HG02642 (cell line): Measurements from ENCODE around the gene HOXA2.

Experiments used
- ATAC-seq: cut with Tn5 transposase; IDR thresholded peaks from one replicate; pipeline ENCODE4 v1.9.1; 2021; ENCODE audit warnings: mild to moderate bottlenecking; ENCODE audit not compliant: unreplicated experiment, poor library complexity

Gene HOXA2

DNA sequence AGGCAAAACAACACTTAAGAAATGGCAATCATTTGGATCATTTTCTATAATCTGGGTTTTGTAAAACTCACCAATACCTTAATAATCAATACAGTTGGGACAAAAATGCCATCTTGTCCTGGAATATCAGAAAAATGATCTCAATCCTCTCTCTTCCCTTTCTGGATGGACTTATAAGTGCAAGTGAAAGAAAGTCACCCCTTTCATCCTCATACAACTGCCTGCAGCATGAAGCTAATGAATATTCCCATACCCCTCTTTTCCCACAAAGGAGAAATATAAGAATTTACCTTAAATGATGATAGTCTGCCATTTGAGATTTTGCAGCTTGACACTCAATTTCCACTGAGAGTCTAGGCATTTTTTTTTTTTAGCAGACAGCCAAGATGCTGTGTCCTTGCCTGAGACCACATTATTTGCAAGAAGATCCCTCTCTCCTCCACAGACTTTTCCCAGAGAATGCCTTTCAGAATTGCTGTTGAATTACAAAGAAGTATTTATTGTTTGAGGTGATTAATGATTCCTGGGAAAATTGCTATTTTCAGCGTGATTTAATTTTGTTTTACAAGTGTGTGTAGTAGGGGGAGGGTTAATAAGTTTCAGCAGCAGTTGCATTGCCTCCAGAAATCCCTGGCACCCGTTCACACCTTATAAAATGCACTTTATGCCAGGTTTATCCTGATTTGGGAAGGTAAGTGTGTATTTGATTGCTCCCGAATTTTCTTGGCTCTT, 24.3 kb upstream of the HOXA2 start:
- no peak for ATAC-seq

DNA sequence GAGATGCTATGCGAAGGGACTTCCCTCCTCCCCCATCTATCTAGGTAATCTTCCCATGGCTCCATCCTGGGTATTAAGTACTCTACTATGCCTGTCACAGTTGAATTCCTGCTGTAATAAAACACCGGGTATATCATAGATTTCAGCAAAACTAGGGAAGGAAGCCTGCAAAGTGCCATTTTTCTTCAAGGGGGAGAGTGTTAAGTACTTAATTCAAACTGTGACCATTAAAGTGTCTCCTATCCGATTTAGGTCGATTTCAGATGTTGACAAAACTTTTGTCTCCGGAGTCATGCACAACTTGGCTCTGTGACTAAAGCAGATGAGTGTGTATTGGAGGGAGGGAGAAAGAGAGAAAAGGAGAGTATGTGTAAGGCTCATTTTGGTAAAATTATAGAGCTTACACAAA, 23.5 kb upstream of the HOXA2 start:
- ATAC-seq, result no peak

DNA sequence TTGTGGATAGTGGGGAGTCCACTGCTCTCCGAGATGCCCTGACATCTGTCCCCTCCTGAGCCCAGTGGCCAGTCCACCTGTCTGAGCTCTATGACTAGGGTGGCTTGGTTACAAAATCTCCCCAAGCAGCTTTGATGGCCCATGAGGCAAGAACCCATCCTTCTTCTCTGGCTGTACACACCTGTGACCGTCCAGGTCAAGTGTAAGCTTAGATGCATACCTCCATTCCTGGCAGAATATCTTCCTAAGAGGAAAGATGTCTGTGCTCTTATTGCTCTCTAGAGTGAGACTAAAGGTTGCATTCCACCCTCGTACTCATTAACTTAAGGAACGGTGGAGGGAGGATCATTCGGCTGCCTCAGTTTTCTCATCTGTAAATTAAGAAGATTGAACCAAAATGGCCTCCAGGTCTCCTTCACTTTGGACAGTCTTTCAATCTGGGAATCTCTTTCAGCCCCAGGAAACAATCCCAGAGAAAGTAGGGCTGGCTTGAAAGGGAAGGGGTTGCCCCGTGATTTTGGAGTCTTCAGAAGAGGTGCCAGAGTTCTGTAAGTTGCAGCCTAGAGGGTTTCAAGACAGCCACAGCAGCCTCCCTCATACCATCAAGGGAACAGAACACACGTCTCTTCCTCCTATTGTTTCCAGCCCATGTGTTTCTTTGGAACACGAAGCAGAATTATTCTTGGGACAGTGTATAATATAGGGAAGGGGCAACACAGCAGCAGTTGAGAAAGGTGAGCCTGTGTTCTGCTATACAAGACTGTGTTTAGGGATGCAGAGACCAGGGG, 22.6 kb upstream of the HOXA2 start:
- ATAC-seq, result no peak

DNA sequence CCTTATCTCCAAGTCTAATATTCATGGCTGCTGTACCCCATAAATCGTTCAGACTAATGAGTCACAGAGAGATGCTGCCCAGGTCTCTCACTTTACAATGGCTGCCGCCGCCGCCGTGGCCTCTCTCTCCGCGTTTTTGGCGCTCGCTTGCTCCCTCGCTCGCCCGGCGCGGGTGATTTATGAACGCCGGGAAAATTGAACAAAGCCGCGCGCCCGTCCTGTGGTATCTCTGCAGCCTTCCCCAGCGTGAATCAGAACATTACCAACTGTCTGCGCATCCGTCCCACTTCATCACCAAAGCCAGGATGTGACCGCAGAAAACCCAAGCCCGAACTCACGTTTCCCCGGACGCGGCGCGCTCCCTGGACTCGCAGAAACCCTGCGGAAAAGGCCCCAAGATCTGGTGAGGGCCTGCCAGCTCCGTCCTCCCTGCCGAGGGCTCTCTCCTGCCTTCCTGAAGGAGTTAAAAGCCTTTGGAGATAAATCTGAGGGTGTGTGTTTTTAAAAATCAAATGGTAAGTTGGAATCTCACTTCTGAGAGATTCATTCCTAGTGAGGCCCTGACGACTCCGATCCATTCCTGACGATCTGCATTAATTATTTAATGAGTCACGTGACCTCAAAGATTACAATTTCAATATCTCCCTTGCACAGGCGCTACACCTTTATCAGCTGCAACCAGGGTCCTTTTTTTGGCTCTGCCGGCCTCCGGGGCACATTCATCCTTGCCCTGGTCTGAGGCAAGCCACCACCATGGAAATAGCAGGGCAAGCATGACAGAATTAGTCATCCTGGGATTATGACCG, 21.8 kb upstream of the HOXA2 start:
- no peak for ATAC-seq

DNA sequence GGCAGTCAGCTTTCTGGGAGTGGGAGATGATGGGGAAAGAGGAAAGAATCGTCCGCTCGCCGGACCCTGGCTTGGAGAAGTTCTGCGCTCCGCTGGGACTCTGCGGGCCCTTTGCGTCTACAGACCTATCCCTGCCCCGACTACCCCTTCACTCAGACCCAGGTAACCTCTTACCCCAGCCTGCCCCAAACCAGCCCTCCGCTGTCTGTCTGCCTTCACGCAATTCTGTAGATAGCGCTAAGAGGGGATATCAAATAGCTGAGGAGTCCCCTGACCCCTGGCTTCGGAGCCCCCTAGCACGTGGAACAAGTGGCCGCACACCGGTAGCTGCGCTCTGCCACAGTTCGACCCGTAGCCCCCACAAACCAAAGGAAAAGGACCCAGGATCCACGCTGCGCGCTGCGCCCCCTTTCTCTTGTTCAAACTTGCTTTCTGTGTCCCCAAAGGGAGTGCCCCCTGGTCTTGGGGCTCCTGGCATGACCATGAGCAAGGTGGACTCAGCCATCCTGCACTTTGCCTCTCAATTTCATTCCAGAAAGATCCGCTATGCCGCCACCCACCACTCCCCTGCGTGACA, 21.1 kb upstream of the HOXA2 start:
- ATAC-seq, result no peak

DNA sequence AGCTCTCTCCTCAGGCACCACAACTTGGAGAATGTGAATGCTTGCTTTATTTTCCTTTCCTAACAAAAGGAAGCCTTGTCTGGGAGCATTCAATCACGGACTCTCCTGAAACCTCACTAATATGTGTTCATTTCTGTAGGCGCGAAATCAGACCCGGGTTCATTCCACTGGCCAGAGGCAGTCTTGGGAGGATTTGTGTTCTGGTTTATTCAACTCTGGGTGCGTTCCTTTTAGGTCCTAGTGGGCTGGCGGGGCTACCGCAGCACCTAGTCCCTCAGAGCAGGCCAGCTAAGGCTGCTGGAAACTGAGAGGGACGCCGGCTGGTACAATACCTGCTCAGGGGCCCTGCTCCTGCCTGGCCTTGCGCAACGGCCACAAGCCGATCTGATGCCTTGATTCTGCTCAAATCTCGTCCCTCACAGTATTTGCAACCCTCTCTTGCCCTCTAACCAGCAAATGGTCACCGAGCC, 20.6 kb upstream of the HOXA2 start:
- ATAC-seq, result no peak

DNA sequence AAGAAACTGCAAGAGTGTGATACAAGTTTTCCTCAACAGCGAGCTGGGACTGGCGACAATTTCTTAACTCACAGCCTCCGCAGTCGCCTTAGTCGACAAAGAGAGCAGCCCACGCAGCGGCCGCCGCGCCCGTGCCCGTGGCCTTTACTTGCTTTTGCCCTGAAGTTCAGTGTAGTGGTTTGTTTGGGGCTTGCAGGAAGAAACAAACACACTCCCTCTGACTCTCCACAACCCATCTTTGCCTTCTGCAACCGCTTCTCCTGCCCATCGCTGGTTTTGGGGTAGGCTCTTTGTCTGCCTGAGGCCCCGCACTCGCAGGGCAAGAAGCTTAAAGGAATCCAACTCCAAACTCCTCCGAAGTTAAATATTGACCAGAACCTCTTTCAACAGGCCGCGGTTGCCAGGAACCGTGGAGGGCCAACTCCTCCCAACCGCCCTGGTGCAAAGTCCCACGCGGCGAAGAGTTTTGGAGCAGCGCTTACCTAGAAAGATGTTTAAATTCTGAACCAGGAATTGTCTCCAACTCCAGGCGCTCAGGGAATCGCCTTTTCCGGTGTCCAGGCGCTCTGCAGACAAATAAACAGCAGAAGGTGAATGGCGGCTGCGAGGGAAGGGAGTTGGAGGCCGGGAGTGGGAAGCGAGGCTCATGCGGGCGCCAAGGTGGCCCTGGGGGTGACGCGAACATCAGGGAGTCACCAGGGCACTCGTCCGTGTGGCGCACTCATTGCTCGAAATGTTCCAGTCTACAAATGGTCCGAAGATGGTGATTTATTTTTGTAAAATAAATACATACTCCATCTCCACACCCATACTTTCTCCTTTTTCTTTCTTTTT, 19.8 kb upstream of the HOXA2 start:
- no peak for ATAC-seq

DNA sequence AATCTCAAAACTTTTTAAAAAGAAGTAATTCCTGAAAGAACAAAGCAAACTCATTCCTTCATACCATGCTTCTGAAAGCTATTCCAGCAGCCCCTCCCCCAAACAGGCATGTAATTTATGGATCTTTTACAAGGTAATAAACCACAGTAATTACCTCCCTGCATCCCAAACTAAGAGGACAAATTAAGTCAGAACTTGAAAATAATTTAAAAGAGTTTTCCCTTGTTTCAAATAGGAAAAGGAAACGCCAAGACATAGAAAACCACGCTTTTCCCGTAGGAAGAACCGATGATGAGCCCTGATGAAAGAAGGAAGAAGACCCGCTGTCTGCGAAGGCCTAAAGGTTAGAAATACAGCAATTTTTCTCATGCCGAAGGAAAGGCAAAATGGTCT, 19.2 kb upstream of the HOXA2 start:
- ATAC-seq, result no peak

DNA sequence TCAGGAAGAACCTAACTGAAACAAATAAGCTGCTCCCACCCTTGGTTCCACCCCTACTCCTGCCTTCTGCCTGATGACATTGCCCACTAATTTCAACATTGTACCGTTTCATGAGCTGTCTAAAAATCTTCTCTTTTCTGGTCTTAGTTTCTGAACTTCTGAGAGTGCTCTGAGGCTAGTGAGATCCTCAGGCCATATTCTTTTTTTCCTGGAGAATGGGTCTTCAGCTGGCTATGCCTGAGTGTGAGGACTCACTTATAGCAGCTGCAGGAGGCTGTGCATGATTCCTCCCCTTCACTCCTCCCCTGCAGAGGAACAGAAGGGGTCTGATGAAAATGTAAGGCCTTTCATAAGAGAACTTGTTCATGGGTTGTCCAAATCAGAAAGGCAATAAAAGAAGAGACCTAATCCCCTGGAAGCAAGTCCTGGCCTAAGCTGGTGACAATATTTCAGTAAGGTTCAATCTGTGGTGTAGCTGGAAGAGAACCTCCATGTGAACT, 17.0 kb upstream of the HOXA2 start:
- no peak for ATAC-seq

DNA sequence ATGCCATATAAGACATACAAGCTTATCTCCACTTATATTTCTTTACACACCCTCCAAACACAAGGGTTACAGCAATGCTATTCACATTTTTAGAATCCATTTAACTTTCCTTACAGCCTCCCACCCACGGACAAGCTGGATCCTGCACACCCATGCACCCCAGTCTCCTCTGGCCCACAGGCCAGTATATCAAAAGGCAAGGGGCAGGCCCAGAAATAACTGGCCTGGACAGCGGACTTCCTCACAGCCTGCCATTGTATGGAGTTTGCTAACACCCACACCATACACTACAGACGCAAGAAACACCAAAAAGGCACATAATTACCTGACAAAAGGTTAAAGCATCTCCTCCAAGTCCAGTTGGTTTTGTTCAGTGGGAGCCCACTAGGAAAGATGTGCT, 16.1 kb upstream of the HOXA2 start:
- ATAC-seq, result no peak

DNA sequence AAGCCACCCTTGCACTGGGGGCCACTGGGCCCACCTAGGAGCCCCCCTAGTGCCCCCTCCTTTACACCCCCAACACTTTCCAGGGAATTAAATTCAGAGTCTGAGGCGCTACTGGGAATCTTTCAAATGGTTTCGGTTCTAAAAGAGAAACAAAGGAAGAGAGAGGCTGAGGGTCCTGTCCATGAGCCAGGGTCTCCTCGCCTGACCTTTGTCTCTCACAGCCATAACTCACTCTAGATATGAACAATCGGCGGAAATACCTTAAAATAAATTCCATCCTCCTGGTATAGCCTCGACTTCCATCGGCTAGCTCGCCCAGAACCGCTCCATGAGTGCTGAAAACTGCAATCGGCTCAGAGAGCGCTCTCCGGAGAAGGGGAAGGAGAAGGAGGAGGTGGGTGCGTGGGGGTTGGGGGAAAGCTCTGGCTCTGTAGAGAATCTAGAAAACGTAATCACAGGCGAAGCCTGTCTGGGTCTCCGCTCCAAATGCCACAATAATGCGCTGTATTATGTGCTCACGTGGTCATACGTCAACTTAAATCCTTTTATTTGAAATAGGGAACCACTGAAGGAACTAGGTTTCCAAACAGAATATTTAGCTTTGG, 15.5 kb upstream of the HOXA2 start:
- no peak for ATAC-seq

DNA sequence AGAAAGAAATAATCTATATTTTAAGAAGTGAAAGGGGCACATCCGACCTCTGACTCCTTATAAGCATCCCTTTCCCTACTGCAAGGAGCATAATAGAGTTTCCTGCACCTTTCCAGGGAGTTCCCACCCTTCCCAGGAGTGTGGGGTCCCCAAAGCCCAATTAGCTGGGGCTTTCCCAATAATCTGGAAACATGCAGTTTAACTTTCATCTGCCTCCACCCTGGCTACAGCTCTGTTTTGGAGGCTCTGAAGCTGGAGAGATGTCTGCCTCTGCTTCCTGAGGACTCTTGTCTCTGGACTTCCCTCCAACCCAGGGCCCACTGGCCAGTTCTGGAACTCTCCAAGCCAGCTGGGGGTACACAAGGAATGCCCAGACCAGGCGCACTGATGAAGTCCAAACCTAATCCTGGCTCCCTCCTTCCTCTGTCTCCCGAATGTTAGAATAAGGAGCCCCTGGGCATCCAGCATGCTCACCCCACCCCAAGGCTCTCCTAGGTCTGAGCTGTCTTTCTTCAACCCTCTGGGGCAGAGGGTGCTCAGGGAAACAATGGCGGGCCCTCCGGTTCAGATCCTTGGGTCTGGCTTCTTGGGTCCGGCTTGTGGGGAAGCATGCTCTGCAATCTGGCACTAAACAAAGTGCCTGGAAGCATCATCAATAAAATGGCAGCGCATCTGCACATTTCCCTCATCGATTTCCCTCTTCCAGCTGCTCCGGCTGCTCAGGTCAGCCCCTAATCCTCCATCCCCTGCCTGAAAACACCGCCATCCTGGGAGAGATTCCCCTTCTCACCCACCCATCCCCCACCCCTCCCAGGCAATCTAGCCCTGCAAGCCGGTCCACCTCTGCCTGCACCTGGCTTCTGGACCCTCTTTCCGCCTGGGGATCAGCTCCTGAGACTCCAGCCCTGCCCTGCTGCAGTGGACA, 14.7 kb upstream of the HOXA2 start:
- ATAC-seq, result no peak

DNA sequence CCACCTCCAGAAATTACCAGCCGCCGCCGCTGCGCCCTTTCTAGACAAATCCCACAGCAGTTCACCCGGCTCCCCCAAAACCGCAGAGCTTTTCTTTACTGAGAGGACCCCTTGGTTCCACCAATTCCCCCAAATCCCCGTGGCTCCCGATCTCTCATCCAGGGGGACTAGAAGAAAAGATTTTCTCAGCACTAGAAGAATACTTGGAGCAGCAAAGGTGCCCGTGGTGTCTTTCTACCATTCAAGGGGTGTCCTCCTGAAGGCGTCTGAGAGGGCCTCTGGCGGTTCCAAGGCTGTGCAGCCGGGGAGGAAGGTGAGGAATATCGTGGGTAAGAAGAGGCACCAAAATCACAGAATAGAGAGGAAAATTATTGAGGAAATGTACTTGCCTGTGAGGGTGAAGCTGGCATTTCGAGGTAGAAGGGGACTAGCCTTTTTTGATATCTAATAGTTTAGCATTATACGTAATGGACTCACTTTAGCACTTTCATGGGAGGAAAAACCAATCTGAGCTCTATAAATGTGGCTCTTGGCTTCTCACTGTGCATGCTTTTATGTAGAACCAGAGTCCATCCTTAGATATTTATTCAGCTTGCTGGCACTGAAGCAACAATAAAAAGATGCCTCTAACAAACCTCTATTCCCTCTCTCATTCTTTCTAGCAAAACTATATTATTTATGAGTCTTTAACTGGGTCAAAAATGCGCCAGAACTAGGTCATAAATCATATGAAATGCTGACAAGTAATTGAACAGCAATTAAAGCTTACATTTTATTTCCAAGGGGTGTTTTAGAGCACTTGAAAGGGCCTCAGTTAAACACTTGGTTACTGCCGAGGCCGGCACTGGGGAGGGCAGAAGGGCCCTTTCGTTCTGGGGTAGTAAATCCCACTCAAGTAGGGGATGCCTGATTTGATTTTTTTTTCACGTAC, 13.8 kb upstream of the HOXA2 start:
- no peak for ATAC-seq

DNA sequence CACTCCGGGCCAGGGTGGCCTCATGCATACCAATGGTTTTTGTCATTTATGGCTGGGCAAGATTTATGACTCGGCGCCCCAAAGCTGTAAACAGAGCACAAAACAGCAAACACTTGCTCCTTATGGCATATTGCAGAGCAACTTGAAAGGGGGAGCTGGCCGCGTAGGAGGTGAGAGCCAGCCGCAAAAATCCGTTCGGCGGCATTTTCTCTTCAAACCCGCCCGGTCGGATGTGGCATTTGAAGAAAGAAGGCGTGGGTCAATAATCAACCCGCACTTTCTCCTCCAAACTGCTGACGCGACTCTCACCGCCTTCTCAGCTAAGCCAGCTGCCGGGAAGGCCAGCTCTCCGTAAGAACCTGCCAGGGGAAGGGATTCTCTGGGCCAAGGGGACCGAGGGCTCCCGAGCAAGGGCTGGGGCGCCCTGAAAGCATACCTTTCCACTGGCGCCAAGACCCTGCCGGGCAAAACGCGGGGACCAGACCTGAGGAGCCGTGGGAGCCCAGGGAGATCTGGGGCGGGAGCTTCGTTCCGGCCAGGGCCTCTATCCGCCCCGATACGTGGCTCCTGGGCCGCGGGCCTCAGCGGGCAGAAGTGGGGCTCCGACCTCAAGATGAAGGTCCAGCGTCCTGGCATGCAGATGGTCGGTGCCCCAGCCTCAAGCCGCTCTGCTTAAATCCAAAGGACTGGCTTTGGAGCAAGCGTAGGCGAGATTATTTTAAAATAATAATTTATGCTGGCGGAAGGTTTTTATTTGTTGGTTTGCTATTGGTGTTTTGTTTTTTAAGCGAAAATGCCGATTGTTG, 12.9 kb upstream of the HOXA2 start:
- ATAC-seq, result no peak

DNA sequence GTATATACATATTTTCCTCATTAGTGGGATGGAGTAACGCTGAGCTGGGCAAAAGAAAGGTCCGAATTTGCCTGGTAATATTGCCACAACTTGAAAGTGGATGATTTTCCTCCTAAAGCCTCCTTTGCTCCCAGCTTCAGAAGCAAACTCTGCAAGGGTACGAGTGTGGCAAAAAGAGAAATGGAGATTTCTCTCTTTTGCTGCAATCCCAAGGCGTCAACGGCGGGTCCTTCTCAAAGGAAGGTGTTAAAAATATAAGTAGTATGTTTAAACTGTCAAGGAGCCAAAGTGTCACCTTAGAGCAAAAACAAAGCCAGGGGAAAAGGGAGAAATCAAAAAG, 12.4 kb upstream of the HOXA2 start:
- ATAC-seq, result no peak

DNA sequence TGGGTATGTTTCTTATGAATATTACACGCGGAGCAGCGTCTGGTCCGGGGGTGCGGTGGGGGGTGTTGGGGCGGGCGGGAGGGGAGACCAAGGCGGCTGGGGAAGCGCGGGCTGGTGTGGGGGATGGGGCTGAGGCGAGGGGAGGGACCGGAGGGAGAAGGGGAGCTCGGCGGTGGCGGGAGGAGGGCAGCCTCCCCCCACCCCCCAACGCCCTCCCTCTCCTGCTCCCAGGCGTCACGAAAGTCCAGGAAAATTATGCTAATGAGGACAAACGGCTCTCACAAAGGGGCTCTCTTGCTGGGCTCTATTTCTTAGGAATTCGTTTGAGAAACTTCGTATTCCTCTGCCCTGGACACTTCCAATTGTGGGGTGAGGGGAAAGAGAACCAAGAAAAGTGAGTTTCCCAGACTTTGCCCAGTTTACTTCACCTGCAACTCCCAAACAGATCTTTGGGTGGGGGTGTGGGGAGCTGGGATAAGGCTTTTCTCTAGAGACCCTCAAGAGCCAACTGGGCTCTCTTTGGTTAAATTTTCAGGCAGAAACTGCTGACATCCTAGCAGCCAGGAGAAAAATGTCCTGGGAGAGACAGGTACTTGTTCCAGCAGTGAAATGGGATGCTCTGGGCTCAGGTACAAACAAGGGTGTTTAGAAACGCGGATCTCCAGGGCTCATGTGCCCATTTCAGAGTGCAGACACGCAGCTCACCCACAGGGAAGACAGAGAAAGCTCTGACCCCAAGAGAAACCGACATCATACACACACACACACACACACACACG, 11.7 kb upstream of the HOXA2 start:
- ATAC-seq, result no peak
